HG03064 (cell line): ENCODE data around the gene SMARCC1.

Source experiments
- ATAC-seq: cut with Tn5 transposase; IDR thresholded peaks from one replicate; pipeline ENCODE4 v1.9.1; 2021; ENCODE audit warnings: low read depth; ENCODE audit not compliant: unreplicated experiment

Gene SMARCC1

GRCh38 chr3:47566667-47567066 lies 215.0 kb downstream of the SMARCC1 start:
- ATAC-seq = no peak

GRCh38 chr3:47565734-47566550 lies 215.8 kb downstream of the SMARCC1 start:
- no peak for ATAC-seq

GRCh38 chr3:47556351-47556750 lies 225.3 kb downstream of the SMARCC1 start:
- ATAC-seq = no peak

- ATAC-seq = no peak
These were observed 227.4 kb downstream of the SMARCC1 start for GRCh38 chr3:47554335-47554734.

- no peak for ATAC-seq
These were observed 228.3 kb downstream of the SMARCC1 start for GRCh38 chr3:47553407-47553806.

GRCh38 chr3:47542471-47543173 lies 239.1 kb downstream of the SMARCC1 start:
- ATAC-seq = no peak

GRCh38 chr3:47541583-47542108 lies 240.0 kb downstream of the SMARCC1 start:
- no peak for ATAC-seq

GRCh38 chr3:47540281-47540680 lies 241.4 kb downstream of the SMARCC1 start:
- ATAC-seq = no peak

GRCh38 chr3:47536967-47537366 lies 244.7 kb downstream of the SMARCC1 start:
- ATAC-seq = no peak

GRCh38 chr3:47536221-47536891 lies 245.3 kb downstream of the SMARCC1 start:
- no peak for ATAC-seq
